GM23248 (cell line): ENCODE results near the gene ZNF644. TPM values are rescaled to one million over a fixed set of nuclear protein-coding genes. Genes with fewer than 3 reads are reported as not detected.
"Not testable (repeated sequence)": the region's sequence is repeated elsewhere in the genome, so short reads cannot be mapped to it uniquely, and the experiment has no call there.

Experiments
- DNase-seq: peaks from one replicate; pipeline ENCODE4 v3.0.0-alpha.2; 2015
- H2AFZ ChIP-seq: fragments of 200-600 bp; sonication (generic); 2 replicates; pipeline ENCODE4 v1.6.1; 2016; ENCODE audit warnings: antibody characterized with exemption
- H3F3A ChIP-seq: fragments of 200-600 bp; sonication (generic); 2 replicates; pipeline ENCODE4 v1.6.1; 2016; ENCODE audit warnings: mild to moderate bottlenecking, antibody characterized with exemption, mixed run types; ENCODE audit not compliant: insufficient read depth
- H3K27ac ChIP-seq: fragments of 200-600 bp; sonication (generic); 2 replicates; pipeline ENCODE4 v1.5.1; 2016; ENCODE audit warnings: mild to moderate bottlenecking
- H3K27me3 ChIP-seq: fragments of 200-600 bp; sonication (generic); replicated peaks from 2 replicates; pipeline ENCODE4 v1.6.1; 2016; ENCODE audit warnings: mild to moderate bottlenecking; ENCODE audit not compliant: insufficient read depth
- H3K36me3 ChIP-seq: fragments of 200-600 bp; sonication (generic); 2 replicates; pipeline ENCODE4 v1.6.1; 2016; ENCODE audit warnings: low read depth, mild to moderate bottlenecking
- H3K4me1 ChIP-seq: fragments of 200-600 bp; sonication (generic); 2 replicates; pipeline ENCODE4 v1.6.1; 2016; ENCODE audit warnings: mild to moderate bottlenecking; ENCODE audit not compliant: insufficient read depth
- H3K4me2 ChIP-seq: fragments of 200-600 bp; sonication (generic); one replicate; pipeline ENCODE4 v1.6.1; 2016; ENCODE audit warnings: mild to moderate bottlenecking; ENCODE audit not compliant: unreplicated experiment
- H3K4me3 ChIP-seq: fragments of 200-600 bp; sonication (generic); 2 replicates; pipeline ENCODE4 v1.5.1; 2016; ENCODE audit warnings: mild to moderate bottlenecking
- H3K79me2 ChIP-seq: fragments of 200-600 bp; sonication (generic); 2 replicates; pipeline ENCODE4 v1.6.1; 2016; ENCODE audit warnings: mild to moderate bottlenecking; ENCODE audit not compliant: insufficient read depth
- H3K9ac ChIP-seq: fragments of 200-600 bp; sonication (generic); 2 replicates; pipeline ENCODE4 v1.6.1; 2016; ENCODE audit warnings: mild to moderate bottlenecking
- H3K9me2 ChIP-seq: fragments of 200-600 bp; sonication (generic); 2 replicates; pipeline ENCODE4 v1.6.1; 2016; ENCODE audit warnings: mixed run types, mild to moderate bottlenecking, moderate library complexity; ENCODE audit not compliant: insufficient read depth
- H3K9me3 ChIP-seq: fragments of 200-600 bp; sonication (generic); one replicate; pipeline ENCODE4 v1.6.1; 2017; ENCODE audit warnings: low read depth
- H4K20me1 ChIP-seq: fragments of 200-600 bp; sonication (generic); 2 replicates; pipeline ENCODE4 v1.6.0; 2016; ENCODE audit not compliant: insufficient read depth
- EZH2 ChIP-seq: fragments of 200-600 bp; sonication (generic); IDR thresholded peaks from 2 replicates; pipeline ENCODE4 v1.6.1; 2018; ENCODE audit warnings: antibody characterized with exemption, mild to moderate bottlenecking; ENCODE audit not compliant: insufficient read depth, poor library complexity, severe bottlenecking
- EZH2phosphoT487 ChIP-seq: fragments of 200-600 bp; sonication (generic); IDR thresholded peaks from 2 replicates; pipeline ENCODE4 v1.6.1; 2018; ENCODE audit warnings: antibody characterized with exemption, moderate library complexity, mild to moderate bottlenecking, low read depth; ENCODE audit not compliant: insufficient read depth
- WGBS, 2 experiments: methylation state at CpG; one replicate each; pipeline ENCODE4 v1.1.6; 2015 to 2017; ENCODE audit warnings: low lambda C conversion rate in 2 of 2, low coverage in 1 of 2; ENCODE audit errors: missing lambda C conversion rate in 2 of 2; 5-methylcytosine and 5-hydroxymethylcytosine counted together
- in situ Hi-C: fragments of 300-500 bp; cut with MboI; formaldehyde crosslinking; loops from 2 replicates; pipeline ENCODE4 v1.15.0; 2020
- polyA plus RNA-seq: library from polyadenylated mRNA; unstranded; fragments of >200 nt; fragmentation: Nextera tagmentation; extraction: Ambion mirVana; gene quantifications from 2 replicates; pipeline ENCODE4 v1.2.1, GENCODE V29; 2016
- total RNA-seq: library from RNA; depleted of rRNA; stranded (reverse); fragments of >200 nt; shearing (Covaris generic); gene quantifications from 2 replicates; pipeline ENCODE4 v1.2.3, GENCODE V29; 2014

The ZNF644 gene
- total and polyA plus RNA-seq, 2 experiments from 2014 or later: 34.1 to 35.9 TPM

- H3K79me2 ChIP-seq: peaks cover 100% of the 10 kb centered on the region
- no peak overlapping the region for H3K4me3 ChIP-seq
- 84 to 88% methylated on average over 4 of the region's 4 CpGs for WGBS, 2 experiments
- no peaks in the 10 kb centered on the region for H3F3A ChIP-seq
- in situ Hi-C loops: no loop called here
- no peak overlapping the region for H3K27ac ChIP-seq
- no peaks in the 10 kb centered on the region for H3K9me2 ChIP-seq
- no peak overlapping the region for H2AFZ ChIP-seq
- no peak overlapping the region for H3K4me2 ChIP-seq
- no peaks in the 10 kb centered on the region for H3K4me1 ChIP-seq
- no peaks in the 10 kb centered on the region for H3K27me3 ChIP-seq
- no peak for TF ChIP-seq EZH2phosphoT487
- no peak for TF ChIP-seq EZH2
- no peaks in the 10 kb centered on the region for H3K9me3 ChIP-seq
- no peaks in the 10 kb centered on the region; the same call in 1 of the 2 replicates for H4K20me1 ChIP-seq
- DNase-seq: no peak
- peaks cover 55% of the 10 kb centered on the region for H3K36me3 ChIP-seq
- H3K9ac ChIP-seq: no peak overlapping the region
Observed at GRCh38 chr1:90936061-90936460, 85.8 kb downstream of the ZNF644 start.

- Histone ChIP-seq H3K4me1 (peaks cover 25% of the 10 kb centered on the region), H3K79me2 (peaks cover 100% of the 10 kb centered on the region)
- in situ Hi-C loops: not testable (repeated sequence)
Observed at GRCh38 chr1:90928231-90928630, 93.6 kb downstream of the ZNF644 start.

GRCh38 chr1:90927674-90928073, 94.2 kb downstream of the ZNF644 start:
- H3K4me2 ChIP-seq, H3K9me2 ChIP-seq, H3K27ac ChIP-seq, H2AFZ ChIP-seq, H3K4me3 ChIP-seq, H3F3A ChIP-seq, H3K9ac ChIP-seq, in situ Hi-C loops, DNase-seq, H3K27me3 ChIP-seq, H3K9me3 ChIP-seq, H3K36me3 ChIP-seq: not testable (repeated sequence)
- peaks cover 12% of the 10 kb centered on the region; the same call in 1 of the 2 replicates for H4K20me1 ChIP-seq
- peaks cover 30% of the 10 kb centered on the region for H3K4me1 ChIP-seq
- H3K79me2 ChIP-seq: peaks cover 100% of the 10 kb centered on the region
- WGBS, 2 experiments: 96 to 98% methylated on average over 5 of the region's 5 CpGs

More at GRCh38 chr1:90928231-90928630, 93.6 kb downstream of the ZNF644 start:
- not testable (repeated sequence) for H3K4me3 ChIP-seq, H3K27ac ChIP-seq, H2AFZ ChIP-seq, DNase-seq, H3K9me2 ChIP-seq, H3F3A ChIP-seq, H3K27me3 ChIP-seq, H3K9me3 ChIP-seq, H3K9ac ChIP-seq, H3K4me2 ChIP-seq
- 97 to 99% methylated on average over 8 of the region's 8 CpGs for WGBS, 2 experiments
- Histone ChIP-seq H3K36me3 (peaks cover 11% of the 10 kb centered on the region; the same call in 1 of the 2 replicates), H4K20me1 (peaks cover 12% of the 10 kb centered on the region; the same call in 1 of the 2 replicates)

DNA sequence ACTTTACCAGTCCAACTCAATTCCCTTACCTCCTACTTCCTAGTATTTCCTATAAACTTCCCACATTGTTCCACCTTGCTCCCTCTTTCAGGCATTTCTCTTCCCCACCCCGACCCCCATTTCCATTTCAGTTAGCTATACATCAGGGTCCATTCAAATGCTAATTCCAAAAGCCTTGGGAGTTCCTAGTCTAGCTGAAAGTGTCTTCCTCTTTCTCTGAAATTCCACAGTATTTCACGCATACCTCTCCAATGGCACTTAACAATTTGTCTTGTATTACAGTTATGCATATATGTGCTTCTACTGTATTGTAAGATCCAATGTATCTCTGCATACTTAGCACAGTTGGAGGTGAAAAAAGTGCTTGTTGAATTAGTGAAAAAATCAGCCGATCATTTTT, 94.9 kb downstream of the ZNF644 start:
- H3K27ac ChIP-seq: no peak overlapping the region
- H3K36me3 ChIP-seq: no peaks in the 10 kb centered on the region
- peaks cover 100% of the 10 kb centered on the region for H3K79me2 ChIP-seq
- H3K4me1 ChIP-seq: peaks cover 30% of the 10 kb centered on the region
- H3K4me3 ChIP-seq: no peak overlapping the region
- no peaks in the 10 kb centered on the region for H3K9me3 ChIP-seq
- no peaks in the 10 kb centered on the region for H3K9me2 ChIP-seq
- H3K4me2 ChIP-seq: no peak overlapping the region
- TF ChIP-seq EZH2 (no peak), EZH2phosphoT487 (no peak)
- peaks cover 12% of the 10 kb centered on the region for H4K20me1 ChIP-seq
- WGBS, 2 experiments: 68% methylated on average over 3 of the region's 3 CpGs
- no peak overlapping the region for H3K9ac ChIP-seq
- H2AFZ ChIP-seq: no peak overlapping the region
- in situ Hi-C loops: no loop called here
- peaks cover 4% of the 10 kb centered on the region; the same call in 1 of the 2 replicates for H3F3A ChIP-seq
- no peaks in the 10 kb centered on the region for H3K27me3 ChIP-seq
- no peak for DNase-seq
